ENCODE measurements around the gene SERPINC1. TPM values are rescaled to one million over a fixed set of nuclear protein-coding genes. Genes with fewer than 3 reads are reported as not detected.

Gene SERPINC1
- total and polyA plus RNA-seq, 9 of the 15 experiments (the other 6 are each of a cell fraction or from before 2014, with no cell fraction given) = 0.07 to 1.2 (median 0.50) TPM

GRCh38 chr1:173867753-173868265 is 49.3 kb downstream of the SERPINC1 start, which contains the start of gene GAS5 (continued):
- TF ChIP-seq ZMIZ1 (IDR thresholded peaks at IDR 0.05; ENCODE audit: low read depth in 2 of 2, low read length in 2 of 2) (peak in 1 of 2 experiments; percentile 89; a peak in 2 of 4 replicates), NR1H2 (CRISPR knock-in tag; IDR thresholded peaks at IDR 0.05) (no peak), RBM15 (IDR thresholded peaks at IDR 0.05; ENCODE audit: insufficient read depth, low read length) (no peak), MEF2A (IDR thresholded peaks at IDR 0.05; ENCODE audit: control insufficient read depth, low read depth, low read length) (peak; percentile 64; the same call in 1 of the 2 replicates), ZNF436 (CRISPR knock-in tag; IDR thresholded peaks at IDR 0.05) (peak; percentile 80), ZNF224 (CRISPR knock-in tag; IDR thresholded peaks at IDR 0.05) (no peak; the same call in 1 of the 2 replicates), MNT (conservative IDR thresholded peaks at IDR 0.05) (peak; percentile 87 to 92), ZFP1 (CRISPR knock-in tag; IDR thresholded peaks at IDR 0.05) (no peak), CBFA2T2 (conservative IDR thresholded peaks at IDR 0.05) (peak; percentile 71), GABPB1 (CRISPR knock-in tag; IDR thresholded peaks at IDR 0.05) (no peak), SP1 (CRISPR knock-in tag; IDR thresholded peaks at IDR 0.05) (peak; percentile 97), RBM14 (IDR thresholded peaks at IDR 0.05; ENCODE audit: borderline replicate concordance, insufficient read depth, low read depth, low read length) (no peak), E4F1 (CRISPR knock-in tag; IDR thresholded peaks at IDR 0.05; ENCODE audit: borderline replicate concordance) (peak; percentile 67; the same call in 1 of the 2 replicates), NR3C1 (CRISPR knock-in tag; IDR thresholded peaks at IDR 0.05) (no peak; the same call in 1 of the 2 replicates), CREB3L1 (IDR thresholded peaks at IDR 0.05; ENCODE audit: borderline replicate concordance, low read depth) (peak; percentile 51; the same call in 1 of the 2 replicates), TCF7 (IDR thresholded peaks at IDR 0.05; ENCODE audit: borderline replicate concordance) (no peak), SMAD4 (CRISPR knock-in tag; conservative IDR thresholded peaks at IDR 0.05) (no peak; the same call in 1 of the 2 replicates), BRD4 (IDR thresholded peaks at IDR 0.05) (peak; percentile 90), NR2C2 (CRISPR knock-in tag; IDR thresholded peaks at IDR 0.05) (no peak), NR2C2 (tag; IDR thresholded peaks at IDR 0.05) (no peak)

Measured in K562 (cell line).